Skin of body (tissue), 2 donors: ENCODE data around the gene CHM. TPM values are rescaled to one million over a fixed set of nuclear protein-coding genes. Genes with fewer than 3 reads are reported as not detected.
"Not testable (repeated sequence)": the region's sequence is repeated elsewhere in the genome, so short reads cannot be mapped to it uniquely, and the experiment has no call there.

ENCODE experiments used
- DNase-seq: peaks from one replicate; lab custom pipeline; 2025; lab: John Stamatoyannopoulos, UW
- total RNA-seq: library from RNA; depleted of rRNA; stranded (reverse); fragments of >200 nt; gene quantifications from one replicate; pipeline ENCODE4 v1.2.3, GENCODE V29; 2014

CHM gene
- total RNA-seq, 1 donor from 2014 or later, result 25.6 TPM

- DNase-seq, result no peak
These were observed 50.8 kb downstream of the CHM start for GRCh38 chrX:85996555-85996954.

GRCh38 chrX:85995641-85996040, 51.7 kb downstream of the CHM start:
- no peak for DNase-seq

- DNase-seq, result no peak
These were observed 52.6 kb downstream of the CHM start for GRCh38 chrX:85994797-85995196.

GRCh38 chrX:85994228-85994627, 53.1 kb downstream of the CHM start:
- DNase-seq, result no peak

- DNase-seq, result no peak
These were observed 53.7 kb downstream of the CHM start for GRCh38 chrX:85993539-85994197.

GRCh38 chrX:85992811-85993229, 54.5 kb downstream of the CHM start:
- no peak for DNase-seq

GRCh38 chrX:85988353-85988752, 59.0 kb downstream of the CHM start:
- no peak for DNase-seq

GRCh38 chrX:85980286-85980685, 67.1 kb downstream of the CHM start:
- DNase-seq, result no peak

GRCh38 chrX:85977218-85977617, 70.1 kb downstream of the CHM start:
- DNase-seq, result no peak

GRCh38 chrX:85972351-85972750, 75.0 kb downstream of the CHM start:
- not testable (repeated sequence) for DNase-seq

- no peak for DNase-seq
These were observed 82.6 kb downstream of the CHM start for GRCh38 chrX:85964744-85965143.

GRCh38 chrX:85963736-85964135, 83.6 kb downstream of the CHM start:
- DNase-seq, result no peak

GRCh38 chrX:85955510-85955909, 91.8 kb downstream of the CHM start:
- DNase-seq, result no peak

GRCh38 chrX:85944751-85945150, 102.6 kb downstream of the CHM start:
- DNase-seq, result not testable (repeated sequence)

- DNase-seq, result no peak
These were observed 106.1 kb downstream of the CHM start for GRCh38 chrX:85941275-85941674.

GRCh38 chrX:85939942-85940341, 107.4 kb downstream of the CHM start:
- DNase-seq, result not testable (repeated sequence)

GRCh38 chrX:85934399-85934798, 113.0 kb downstream of the CHM start:
- not testable (repeated sequence) for DNase-seq

- no peak for DNase-seq
These were observed 117.3 kb downstream of the CHM start for GRCh38 chrX:85930099-85930498.

- no peak for DNase-seq
These were observed 118.8 kb downstream of the CHM start for GRCh38 chrX:85928606-85929005.

GRCh38 chrX:85927740-85928139, 119.6 kb downstream of the CHM start:
- DNase-seq, result no peak

GRCh38 chrX:85922821-85923220, 124.5 kb downstream of the CHM start:
- no peak for DNase-seq

- not testable (repeated sequence) for DNase-seq
These were observed 130.6 kb downstream of the CHM start for GRCh38 chrX:85916656-85917280.

- DNase-seq, result no peak
These were observed 132.9 kb downstream of the CHM start for GRCh38 chrX:85914431-85914830.
